Activated effector memory CD4-positive, alpha-beta T cell treated with Interleukin-2 at 50 U/mL for 16 hours (primary cell): ENCODE data around the gene PTPN6.

Experiments
- DNase-seq: peaks from one replicate; pipeline ENCODE4 v3.0.0-alpha.2; 2020

Gene PTPN6

GRCh38 chr12:6942331-6942665 is 8.9 kb upstream of the PTPN6 start:
- no peak for DNase-seq

- peak; percentile 67 for DNase-seq
These were observed 7.8 kb upstream of the PTPN6 start for GRCh38 chr12:6943389-6943721.

- DNase-seq: peak; percentile 55
These were observed 7.3 kb upstream of the PTPN6 start, which contains the start of the genes C12orf57 and RNU7-1 for GRCh38 chr12:6943722-6944380. TSS of gene C12orf57 (plus strand) at chr12:6944022. CDS start at chr12:6944122, 100 bp downstream. TSS of gene RNU7-1 (plus strand) at chr12:6943816.

GRCh38 chr12:6944381-6945186 is 6.6 kb upstream of the PTPN6 start:
- DNase-seq: peak; percentile 79

- no peak for DNase-seq
These were observed 5.5 kb upstream of the PTPN6 start for GRCh38 chr12:6945613-6946012.

- DNase-seq: no peak
These were observed 4.9 kb upstream of the PTPN6 start for GRCh38 chr12:6946033-6946919.

GRCh38 chr12:6946920-6947374 is 4.2 kb upstream of the PTPN6 start:
- DNase-seq: no peak

GRCh38 chr12:6947615-6948014 is 3.5 kb upstream of the PTPN6 start:
- no peak for DNase-seq

GRCh38 chr12:6948873-6949594 is 2.1 kb upstream of the PTPN6 start:
- no peak for DNase-seq

- DNase-seq: no peak
These were observed 755 bp upstream of the PTPN6 start for GRCh38 chr12:6950401-6950801.

- no peak for DNase-seq
These were observed 480 bp downstream of the PTPN6 start for GRCh38 chr12:6951551-6952120.

GRCh38 chr12:6952121-6952862 is 1.1 kb downstream of the PTPN6 start:
- DNase-seq: no peak

- no peak for DNase-seq
These were observed 1.8 kb downstream of the PTPN6 start for GRCh38 chr12:6952863-6953441.

GRCh38 chr12:6953442-6954315 is 2.5 kb downstream of the PTPN6 start:
- peak; percentile 69 for DNase-seq

- DNase-seq: no peak
These were observed 3.4 kb downstream of the PTPN6 start for GRCh38 chr12:6954316-6955107.

GRCh38 chr12:6955108-6956020 is 4.2 kb downstream of the PTPN6 start:
- DNase-seq: no peak

GRCh38 chr12:6956021-6956727 is 5.0 kb downstream of the PTPN6 start:
- DNase-seq: no peak
